Large intestine (tissue), 3 donors: ENCODE data around the gene SNX12. TPM values are rescaled to one million over a fixed set of nuclear protein-coding genes. Genes with fewer than 3 reads are reported as not detected.
"Not testable (repeated sequence)": the region's sequence is repeated elsewhere in the genome, so short reads cannot be mapped to it uniquely, and the experiment has no call there.

ENCODE experiments used
- DNase-seq, 2 donors: peaks; one replicate each; pipeline versions ENCODE4 v3.0.0 to v3.0.0-alpha.2; 2013
- H3K27ac ChIP-seq: one replicate; pipeline ENCODE4 v1.5.1; 2013; ENCODE audit warnings: low read length
- H3K27me3 ChIP-seq: 2 replicates; pipeline ENCODE4 v1.6.1; 2013; ENCODE audit warnings: low read length; ENCODE audit not compliant: control insufficient read depth, insufficient read depth
- H3K36me3 ChIP-seq: 2 replicates; pipeline ENCODE4 v1.6.1; 2013; ENCODE audit warnings: low read length; ENCODE audit not compliant: control insufficient read depth, insufficient read depth
- H3K4me1 ChIP-seq: one replicate; pipeline ENCODE4 v1.6.1; 2013; ENCODE audit warnings: low read length; ENCODE audit not compliant: control insufficient read depth, insufficient read depth
- H3K4me3 ChIP-seq: one replicate; pipeline ENCODE4 v1.5.1; 2013; ENCODE audit warnings: low read length
- H3K9me3 ChIP-seq: one replicate; pipeline ENCODE4 v1.6.1; 2013; ENCODE audit warnings: mild to moderate bottlenecking, low read depth, low read length, moderate library complexity; ENCODE audit not compliant: control insufficient read depth
- WGBS: methylation state at CpG from one replicate; pipeline ENCODE4 v1.1.5; 2013; ENCODE audit warnings: low lambda C conversion rate; ENCODE audit not compliant: insufficient coverage; 5-methylcytosine and 5-hydroxymethylcytosine counted together
- polyA plus RNA-seq: library from polyadenylated mRNA; unstranded; fragments of 120-200 nt; gene quantifications from one replicate; pipeline ENCODE4 v1.2.1, GENCODE V29; 2013

The SNX12 gene
- polyA plus RNA-seq, 1 donor, result 52.9 TPM

DNA sequence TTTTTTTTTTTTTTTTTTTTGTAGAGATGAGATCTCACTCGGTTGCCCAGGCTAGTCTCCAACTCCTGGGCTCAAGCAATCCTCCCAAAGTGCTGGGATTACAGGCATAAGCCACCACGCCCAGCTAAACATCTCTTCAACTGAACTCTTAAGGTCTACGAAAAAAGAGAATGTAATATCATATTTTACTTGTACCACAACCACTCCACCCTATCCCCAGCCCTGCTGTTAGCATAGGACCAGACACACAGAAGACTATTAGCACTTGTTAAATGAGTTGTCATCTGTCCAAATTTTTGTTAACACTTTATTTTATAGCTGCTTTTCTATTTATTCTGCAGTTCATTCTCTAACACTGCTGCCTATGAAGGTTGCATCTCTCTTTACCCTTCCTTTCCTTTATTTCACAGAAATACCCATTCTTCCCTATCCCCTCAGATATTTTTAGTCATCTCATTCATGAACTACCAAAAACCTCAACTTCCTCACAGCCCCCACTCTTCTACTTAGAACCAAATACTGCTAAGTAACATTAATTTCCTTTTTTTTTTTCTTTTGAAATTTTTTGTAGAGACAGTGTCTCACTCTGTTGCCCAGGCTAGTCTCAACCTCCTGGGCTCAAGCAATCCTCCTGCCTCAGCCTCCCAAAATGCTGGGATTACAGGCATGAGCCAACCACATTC is 10.1 kb downstream of the SNX12 start:
- no peak for DNase-seq
- Histone ChIP-seq H3K27ac (no peak overlapping the region), H3K9me3 (no peaks in the 10 kb centered on the region), H3K4me3 (no peak overlapping the region), H3K36me3 (peaks cover 25% of the 10 kb centered on the region), H3K27me3 (no peaks in the 10 kb centered on the region), H3K4me1 (no peaks in the 10 kb centered on the region)
- no CpG with 5 or more reads among the region's 3 CpGs for WGBS

DNA sequence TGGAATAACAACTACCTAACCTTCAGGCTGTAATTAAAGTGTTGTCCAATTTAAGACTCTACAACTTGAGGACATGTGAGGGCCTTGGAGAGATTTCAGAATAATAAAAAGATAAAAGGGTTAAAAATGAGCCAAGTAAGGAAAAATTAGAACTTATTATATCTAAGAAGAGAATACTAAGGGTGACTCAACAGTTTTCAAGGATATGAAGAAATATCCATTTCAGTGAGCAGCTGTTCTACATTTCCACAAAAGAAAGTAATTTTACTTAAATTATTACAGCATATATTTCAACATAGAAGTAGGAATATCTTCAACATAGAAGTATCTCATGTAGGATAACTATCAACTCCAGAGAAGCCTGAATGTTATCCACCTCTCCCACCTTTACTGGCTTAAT is 11.3 kb downstream of the SNX12 start:
- DNase-seq, result no peak
- H3K36me3 ChIP-seq, result peaks cover 19% of the 10 kb centered on the region
- no peak overlapping the region for H3K27ac ChIP-seq
- no peak overlapping the region for H3K4me3 ChIP-seq
- H3K9me3 ChIP-seq, result no peaks in the 10 kb centered on the region
- no peaks in the 10 kb centered on the region for H3K27me3 ChIP-seq
- no peaks in the 10 kb centered on the region for H3K4me1 ChIP-seq

DNA sequence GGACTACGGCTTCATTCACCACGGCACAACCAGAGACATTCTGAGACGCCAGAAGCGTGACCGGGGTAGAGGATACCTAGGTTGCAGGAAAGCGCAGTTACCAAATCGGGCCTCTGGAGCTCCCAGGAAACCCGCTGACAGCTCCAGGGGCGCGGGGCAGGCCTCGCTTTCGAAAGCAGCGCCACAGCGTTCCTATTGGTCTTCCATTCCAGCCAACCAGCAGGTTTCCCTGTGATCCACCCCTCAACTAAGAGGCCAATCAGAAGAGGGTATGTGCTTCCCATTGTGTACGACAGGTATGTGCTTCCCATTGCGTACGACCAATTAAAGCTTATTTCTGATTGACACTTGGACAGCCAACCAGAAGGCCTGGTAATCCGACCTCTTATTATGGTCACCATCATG is 14.9 kb downstream of the SNX12 start:
- peak; percentile 15 to 36 for DNase-seq
- Histone ChIP-seq H3K36me3 (peaks cover under 1% of the 10 kb centered on the region), H3K9me3 (no peaks in the 10 kb centered on the region), H3K4me3 (peak overlapping the region; percentile 28), H3K4me1 (no peaks in the 10 kb centered on the region), H3K27ac (no peak overlapping the region), H3K27me3 (no peaks in the 10 kb centered on the region)
- no CpG with 5 or more reads among the region's 18 CpGs for WGBS

DNA sequence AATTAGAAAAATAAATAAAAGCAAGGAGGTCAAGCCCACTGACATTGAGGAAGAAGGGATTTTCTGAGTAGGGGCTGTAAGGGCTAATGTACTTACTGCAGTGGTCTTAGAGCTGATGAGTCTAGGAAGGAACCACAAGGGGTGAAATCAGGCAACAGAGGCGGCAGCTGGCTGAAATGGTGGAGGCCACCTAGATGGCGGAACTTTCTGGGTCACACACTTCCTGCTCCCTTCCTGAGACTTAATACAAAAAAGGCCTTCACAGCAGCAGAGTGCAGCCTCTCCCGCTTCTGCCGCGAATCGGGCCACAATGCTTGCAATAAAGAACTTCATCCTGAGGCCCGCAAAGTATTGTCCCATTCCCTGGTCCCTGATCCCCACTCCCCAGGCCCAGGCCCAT is 15.4 kb downstream of the SNX12 start:
- Histone ChIP-seq H3K27me3 (no peaks in the 10 kb centered on the region), H3K4me1 (no peaks in the 10 kb centered on the region), H3K36me3 (no peaks in the 10 kb centered on the region), H3K27ac (no peak overlapping the region), H3K9me3 (no peaks in the 10 kb centered on the region), H3K4me3 (peak overlapping the region; percentile 28)
- no CpG with 5 or more reads among the region's 7 CpGs for whole genome bisulfite sequencing
- DNase-seq, result no peak

GRCh38 chrX:71047891-71048290 is 20.2 kb downstream of the SNX12 start:
- not testable (repeated sequence) for H3K4me1 ChIP-seq, H3K9me3 ChIP-seq, H3K27me3 ChIP-seq, H3K27ac ChIP-seq, DNase-seq, H3K36me3 ChIP-seq, H3K4me3 ChIP-seq
- WGBS, result no CpG with 5 or more reads among the region's 8 CpGs

GRCh38 chrX:71017396-71017939 is 50.7 kb downstream of the SNX12 start:
- no CpG with 5 or more reads among the region's 6 CpGs for WGBS
- no peaks in the 10 kb centered on the region for H3K9me3 ChIP-seq
- no peaks in the 10 kb centered on the region for H3K36me3 ChIP-seq
- no peaks in the 10 kb centered on the region for H3K4me1 ChIP-seq
- no peak overlapping the region for H3K27ac ChIP-seq
- no peaks in the 10 kb centered on the region for H3K27me3 ChIP-seq
- no peak for DNase-seq
- no peak overlapping the region for H3K4me3 ChIP-seq

Other genes starting within 250 kb of the SNX12 start
- gene TEX11, start 159.6 kb downstream of the SNX12 start, polyA plus RNA-seq, result 0.09 TPM
- gene SLC7A3, start 137.2 kb downstream of the SNX12 start, polyA plus RNA-seq, result 1.1 TPM
- gene FOXO4, start 27.5 kb upstream of the SNX12 start, polyA plus RNA-seq, result 17.9 TPM
- 1.1 TPM for gene CXorf65, start 38.4 kb upstream of the SNX12 start, polyA plus RNA-seq
- 118 TPM for gene IL2RG, start 43.2 kb upstream of the SNX12 start, polyA plus RNA-seq
- 34.4 TPM for gene MED12, start 50.3 kb upstream of the SNX12 start, polyA plus RNA-seq
- 3.8 TPM for gene NLGN3, start 76.5 kb upstream of the SNX12 start, polyA plus RNA-seq
- gene GJB1, start 154.9 kb upstream of the SNX12 start, polyA plus RNA-seq, result 64.0 TPM
- gene ZMYM3, start 185.8 kb upstream of the SNX12 start, polyA plus RNA-seq, result 29.7 TPM
- gene NONO, start 215.3 kb upstream of the SNX12 start, polyA plus RNA-seq, result 339 TPM
- 3.3 TPM for gene ITGB1BP2, start 233.4 kb upstream of the SNX12 start, polyA plus RNA-seq